HL-60 (cell line): ENCODE results near the gene C2orf66.

Experiments used
- DNase-seq, 2 experiments: peaks; one replicate each; pipeline ENCODE4 v3.0.0-alpha.2; 2010 to 2020; ENCODE audit warnings: low read depth in 1 of 2, low spot score in 1 of 2
- H3K27ac ChIP-seq: fragments of 250-450 bp; sonication (Bioruptor Pico); replicated peaks from 2 replicates; pipeline ENCODE4 v1.5.1; 2020; ENCODE audit warnings: mild to moderate bottlenecking, moderate library complexity
- H3K27me3 ChIP-seq: fragments of 250-450 bp; sonication (Bioruptor Pico); 2 replicates; pipeline ENCODE4 v1.5.1; 2021; ENCODE audit warnings: mild to moderate bottlenecking, moderate library complexity; ENCODE audit not compliant: insufficient read depth, poor library complexity, severe bottlenecking
- H3K4me3 ChIP-seq: replicated peaks from 2 replicates; pipeline ENCODE4 v1.5.1; 2011; ENCODE audit warnings: mild to moderate bottlenecking, control low read depth, low read length; ENCODE audit not compliant: insufficient read depth
- CTCF ChIP-seq: IDR thresholded peaks from one replicate; pipeline ENCODE4 v1.5.1; 2011; ENCODE audit warnings: low read length, control low read depth, inconsistent platforms; ENCODE audit not compliant: insufficient read depth
- GABPA ChIP-seq: IDR thresholded peaks from 2 replicates; pipeline ENCODE4 v1.6.1; 2012; ENCODE audit warnings: low read depth
- POLR2AphosphoS5 ChIP-seq: IDR thresholded peaks from 2 replicates; pipeline ENCODE4 v1.6.1; 2012; ENCODE audit warnings: low read depth
- SPI1 ChIP-seq: IDR thresholded peaks from 2 replicates; pipeline ENCODE4 v1.6.1; 2012; ENCODE audit warnings: low read depth, mild to moderate bottlenecking, borderline replicate concordance
- TF ChIP-seq, protein P1 (sequence below): IDR thresholded peaks from 2 replicates; pipeline ENCODE4 v1.6.1; 2012; ENCODE audit warnings: low read depth; ENCODE audit not compliant: insufficient replicate concordance

C2orf66 gene

DNA sequence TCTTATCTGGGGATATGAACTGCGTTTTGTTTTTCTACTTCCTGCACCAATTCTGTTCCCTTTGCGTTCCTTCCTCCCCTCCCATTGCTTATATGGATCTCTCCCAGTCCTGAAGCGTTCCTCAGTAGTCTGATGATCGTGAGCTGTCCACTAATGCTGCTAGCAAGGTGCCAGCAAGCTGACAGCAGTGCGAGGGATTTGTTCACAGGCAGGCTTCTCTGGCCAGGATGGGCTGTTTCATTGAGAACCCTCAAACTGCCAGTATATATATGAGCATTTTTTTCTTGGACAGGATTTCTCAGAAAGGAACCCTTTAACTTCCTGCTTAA lies 49.8 kb downstream of the C2orf66 start:
- no peak for DNase-seq
- TF ChIP-seq GABPA: no peak
- no peak for TF ChIP-seq CTCF
- TF ChIP-seq POLR2AphosphoS5: no peak
- TF ChIP-seq, protein P1, sequence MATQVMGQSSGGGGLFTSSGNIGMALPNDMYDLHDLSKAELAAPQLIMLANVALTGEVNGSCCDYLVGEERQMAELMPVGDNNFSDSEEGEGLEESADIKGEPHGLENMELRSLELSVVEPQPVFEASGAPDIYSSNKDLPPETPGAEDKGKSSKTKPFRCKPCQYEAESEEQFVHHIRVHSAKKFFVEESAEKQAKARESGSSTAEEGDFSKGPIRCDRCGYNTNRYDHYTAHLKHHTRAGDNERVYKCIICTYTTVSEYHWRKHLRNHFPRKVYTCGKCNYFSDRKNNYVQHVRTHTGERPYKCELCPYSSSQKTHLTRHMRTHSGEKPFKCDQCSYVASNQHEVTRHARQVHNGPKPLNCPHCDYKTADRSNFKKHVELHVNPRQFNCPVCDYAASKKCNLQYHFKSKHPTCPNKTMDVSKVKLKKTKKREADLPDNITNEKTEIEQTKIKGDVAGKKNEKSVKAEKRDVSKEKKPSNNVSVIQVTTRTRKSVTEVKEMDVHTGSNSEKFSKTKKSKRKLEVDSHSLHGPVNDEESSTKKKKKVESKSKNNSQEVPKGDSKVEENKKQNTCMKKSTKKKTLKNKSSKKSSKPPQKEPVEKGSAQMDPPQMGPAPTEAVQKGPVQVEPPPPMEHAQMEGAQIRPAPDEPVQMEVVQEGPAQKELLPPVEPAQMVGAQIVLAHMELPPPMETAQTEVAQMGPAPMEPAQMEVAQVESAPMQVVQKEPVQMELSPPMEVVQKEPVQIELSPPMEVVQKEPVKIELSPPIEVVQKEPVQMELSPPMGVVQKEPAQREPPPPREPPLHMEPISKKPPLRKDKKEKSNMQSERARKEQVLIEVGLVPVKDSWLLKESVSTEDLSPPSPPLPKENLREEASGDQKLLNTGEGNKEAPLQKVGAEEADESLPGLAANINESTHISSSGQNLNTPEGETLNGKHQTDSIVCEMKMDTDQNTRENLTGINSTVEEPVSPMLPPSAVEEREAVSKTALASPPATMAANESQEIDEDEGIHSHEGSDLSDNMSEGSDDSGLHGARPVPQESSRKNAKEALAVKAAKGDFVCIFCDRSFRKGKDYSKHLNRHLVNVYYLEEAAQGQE: no peak
- TF ChIP-seq SPI1: no peak
- Histone ChIP-seq H3K4me3 (no peak overlapping the region), H3K27me3 (no peaks in the 10 kb centered on the region), H3K27ac (no peak overlapping the region)

GRCh38 chr2:196758474-196759377 lies 50.4 kb downstream of the C2orf66 start:
- no peak overlapping the region for H3K4me3 ChIP-seq
- DNase-seq: no peak
- H3K27ac ChIP-seq: no peak overlapping the region
- TF ChIP-seq GABPA (no peak), CTCF (no peak), SPI1 (no peak), POLR2AphosphoS5 (no peak)
- TF ChIP-seq, protein P1: no peak
- no peaks in the 10 kb centered on the region for H3K27me3 ChIP-seq
